ENCODE measurements around the gene NEUROG3.

Gene NEUROG3

GRCh38 chr10:69527961-69528360, 45.3 kb downstream of the NEUROG3 start:
- no peak for TF ChIP-seq CTCF (IDR thresholded peaks at IDR 0.05)

All from LNCAP (cell line).